HCT116 (cell line): ENCODE results near the gene CPOX. TPM values are rescaled to one million over a fixed set of nuclear protein-coding genes. Genes with fewer than 3 reads are reported as not detected.

Source experiments
- ATAC-seq: fragments of 200-7000 bp; cut with Tn5 transposase; 2 replicates; pipeline ENCODE4 v1.9.1; 2020; ENCODE audit warnings: mild to moderate bottlenecking, moderate library complexity
- Bru-seq: library from RNA; stranded (reverse); fragments of 400-500 nt; gene quantifications from one replicate; lab custom pipeline; 2021; lab: Mats Ljungman, UMichigan
- BruChase-seq, 2 experiments: library from RNA; stranded (reverse); fragments of 400-500 nt; gene quantifications; one replicate each; lab custom pipeline; 2021; lab: Mats Ljungman, UMichigan
- BruUV-seq: library from RNA; stranded (reverse); fragments of 400-500 nt; replicated peaks from 2 replicates; lab custom pipeline; 2021; lab: Mats Ljungman, UMichigan
- CTCF ChIA-PET: fragments of 300-600 bp; sonication (Branson Sonifier 250); formaldehyde crosslinking; loops from one replicate; lab custom pipeline; 2021; ENCODE audit warnings: antibody characterized with exemption; lab: Charles Lee
- POLR2A ChIA-PET: fragments of 300-600, 350-600 bp; sonication (Branson Sonifier 250); formaldehyde crosslinking; loops from one replicate; lab custom pipeline; 2021; ENCODE audit warnings: antibody characterized with exemption; lab: Charles Lee
- RAD21 ChIA-PET, 2 experiments: fragments of 300-600 bp; sonication (Branson Sonifier 250); formaldehyde crosslinking; loops; one replicate each; lab custom pipeline; 2023; ENCODE audit warnings: low total read pairs in 2 of 2; ENCODE audit not compliant: uncharacterized antibody in 2 of 2, unreplicated experiment in 2 of 2, low non-redundant PET in 1 of 2; lab: Charles Lee
- DNase-seq: peaks from one replicate; pipeline ENCODE4 v3.0.0-alpha.2; 2010; ENCODE audit warnings: low read depth, low spot score
- H2AFZ ChIP-seq: fragments of 200-600 bp; shearing (Covaris generic), sonication (generic); 2 replicates; pipeline ENCODE4 v1.6.1; 2017; ENCODE audit warnings: low read depth, mixed run types, mixed read lengths, antibody characterized with exemption, low read length; ENCODE audit not compliant: poor library complexity, severe bottlenecking
- H3K27ac ChIP-seq: 2 replicates; pipeline ENCODE4 v1.5.1; 2012; ENCODE audit warnings: low read depth, low read length
- H3K27me3 ChIP-seq: fragments of 200-600 bp; sonication (generic); 2 replicates; pipeline ENCODE4 v1.6.1; 2016; ENCODE audit warnings: mixed run types, low read length, mixed read lengths; ENCODE audit not compliant: insufficient read depth
- H3K36me3 ChIP-seq, 2 experiments: fragments of 200-500 bp in 1 of 2; fragments of 200-600 bp in 1 of 2; sonication (Bioruptor generic) in 1 of 2; sonication (generic) in 1 of 2; 2 replicates each; pipeline versions ENCODE4 v1.5.1 to v1.6.1; 2014 to 2016; ENCODE audit warnings: low read length in 2 of 2, inconsistent platforms in 1 of 2, mixed read lengths in 1 of 2, mixed run types in 1 of 2; ENCODE audit not compliant: insufficient read depth in 2 of 2, control insufficient read depth in 1 of 2
- H3K4me1 ChIP-seq, 2 experiments: fragments of 200-600 bp in 1 of 2; sonication (generic) in 1 of 2; 2 replicates each; pipeline versions ENCODE4 v1.5.1 to v1.6.1; 2012 to 2017; ENCODE audit warnings: low read length in 2 of 2, inconsistent platforms in 1 of 2, mild to moderate bottlenecking in 1 of 2, mixed read lengths in 1 of 2, mixed run types in 1 of 2, moderate library complexity in 1 of 2; ENCODE audit not compliant: insufficient read depth in 2 of 2, control insufficient read depth in 1 of 2
- H3K4me2 ChIP-seq: fragments of 200-600 bp; sonication (generic); 2 replicates; pipeline ENCODE4 v1.6.1; 2017; ENCODE audit warnings: mixed run types, low read length, mixed read lengths
- H3K4me3 ChIP-seq, 2 experiments: fragments of 200-600 bp in 1 of 2; sonication (generic) in 1 of 2; replicated peaks in 1 of 2; 2 replicates each; pipeline ENCODE4 v1.5.1; 2011 to 2016; ENCODE audit warnings: low read length in 2 of 2, control low read depth in 1 of 2, low read depth in 1 of 2, mild to moderate bottlenecking in 1 of 2, mixed read lengths in 1 of 2, mixed run types in 1 of 2
- H3K79me2 ChIP-seq: fragments of 200-600 bp; sonication (generic); 2 replicates; pipeline ENCODE4 v1.6.1; 2017; ENCODE audit warnings: mild to moderate bottlenecking, mixed run types, low read length, moderate library complexity, mixed read lengths; ENCODE audit not compliant: insufficient read depth
- H3K9ac ChIP-seq: fragments of 200-600 bp; sonication (generic); 2 replicates; pipeline ENCODE4 v1.6.1; 2016; ENCODE audit warnings: low read length, mixed read lengths
- H3K9me2 ChIP-seq: fragments of 200-600 bp; sonication (generic), shearing (Covaris generic); 2 replicates; pipeline ENCODE4 v1.6.1; 2017; ENCODE audit warnings: mixed run types, mild to moderate bottlenecking, moderate library complexity; ENCODE audit not compliant: insufficient read depth
- H3K9me3 ChIP-seq, 2 experiments: fragments of 200-500 bp in 1 of 2; fragments of 200-600 bp in 1 of 2; sonication (Bioruptor generic) in 1 of 2; sonication (generic) in 1 of 2; 2 replicates each; pipeline ENCODE4 v1.6.1; 2014 to 2017; ENCODE audit warnings: low read length in 2 of 2, mixed read lengths in 2 of 2, inconsistent platforms in 1 of 2, low read depth in 1 of 2, mild to moderate bottlenecking in 1 of 2, mixed run types in 1 of 2, moderate library complexity in 1 of 2; ENCODE audit not compliant: control insufficient read depth in 1 of 2, insufficient read depth in 1 of 2
- H4K20me1 ChIP-seq: fragments of 200-600 bp; sonication (generic), shearing (Covaris generic); 2 replicates; pipeline ENCODE4 v1.6.1; 2017; ENCODE audit warnings: mixed run types, mild to moderate bottlenecking, moderate library complexity; ENCODE audit not compliant: insufficient read depth
- CBX3 ChIP-seq: IDR thresholded peaks from 2 replicates; pipeline ENCODE4 v1.6.1; 2012; ENCODE audit warnings: low read depth
- EGR1 ChIP-seq: IDR thresholded peaks from 2 replicates; pipeline ENCODE4 v1.6.1; 2012; ENCODE audit warnings: low read depth
- ELF1 ChIP-seq: IDR thresholded peaks from 2 replicates; pipeline ENCODE4 v1.6.1; 2012; ENCODE audit warnings: low read depth, borderline replicate concordance
- EZH2 ChIP-seq: fragments of 200-600 bp; sonication (generic); IDR thresholded peaks from 2 replicates; pipeline ENCODE4 v1.6.1; 2017; ENCODE audit warnings: antibody characterized with exemption, mixed run types
- JUND ChIP-seq: IDR thresholded peaks from 2 replicates; pipeline ENCODE4 v1.6.1; 2012
- POLR2A ChIP-seq: IDR thresholded peaks from 2 replicates; pipeline ENCODE4 v1.7.0; 2011; ENCODE audit warnings: borderline replicate concordance; ENCODE audit not compliant: insufficient read depth, insufficient read length; ENCODE audit errors: extremely low read depth
- POLR2AphosphoS5 ChIP-seq: IDR thresholded peaks from 2 replicates; pipeline ENCODE4 v1.6.1; 2011; ENCODE audit warnings: mild to moderate bottlenecking, low read depth, low read length, moderate library complexity
- SIN3A ChIP-seq: IDR thresholded peaks from 2 replicates; pipeline ENCODE4 v1.6.1; 2012; ENCODE audit warnings: low read depth
- SP1 ChIP-seq: IDR thresholded peaks from 2 replicates; pipeline ENCODE4 v1.6.1; 2012; ENCODE audit warnings: low read depth
- TCF7L2 ChIP-seq: IDR thresholded peaks from 2 replicates; pipeline ENCODE4 v1.7.0; 2011; ENCODE audit warnings: borderline replicate concordance, inconsistent platforms; ENCODE audit not compliant: insufficient read depth, insufficient read length; ENCODE audit errors: extremely low read depth
- YY1 ChIP-seq: IDR thresholded peaks from 2 replicates; pipeline ENCODE4 v1.6.1; 2011; ENCODE audit warnings: low read length, low read depth, moderate library complexity, mild to moderate bottlenecking; ENCODE audit not compliant: insufficient replicate concordance; ENCODE audit errors: extremely low read depth
- ZFX ChIP-seq: fragments of 450-650 bp; IDR thresholded peaks from 2 replicates; pipeline ENCODE4 v1.6.1; 2017
- intact Hi-C: fragments of 100-400 bp; cut with micrococcal nuclease; formaldehyde crosslinking; loops from 2 replicates; pipeline ENCODE4 v1.10.0; 2022
- long read RNA-seq: library from polyadenylated mRNA; unstranded; transcript quantifications from one replicate; pipeline ENCODE4 v2.0.0, GENCODE V29; 2021; ENCODE audit not compliant: unreplicated experiment
- polyA plus RNA-seq: library from polyadenylated mRNA; unstranded; fragments of >200 nt; gene quantifications from 2 replicates; pipeline ENCODE4 v1.2.1, GENCODE V29; 2012; ENCODE audit warnings: missing spikeins
- total RNA-seq: library from RNA; stranded (reverse); gene quantifications from one replicate; pipeline ENCODE4 v1.2.1, GENCODE V29; 2021; ENCODE audit not compliant: unreplicated experiment
- TF ChIP-seq, protein P1 (sequence below): IDR thresholded peaks from 2 replicates; pipeline ENCODE4 v1.6.1; 2011; ENCODE audit warnings: mild to moderate bottlenecking, low read length, moderate library complexity; ENCODE audit not compliant: insufficient replicate concordance; ENCODE audit errors: extremely low read depth
- TF ChIP-seq, protein P2 (sequence below): IDR thresholded peaks from 2 replicates; pipeline ENCODE4 v1.6.1; 2012; ENCODE audit warnings: low read depth
- TF ChIP-seq, protein P3 (sequence below): IDR thresholded peaks from 2 replicates; pipeline ENCODE4 v1.6.1; 2012

Gene CPOX
- total RNA-seq, result 353 TPM
- polyA plus RNA-seq, result 117 and 129 TPM in 2 replicates
- percentile 98 among the genes with signal in this experiment for Bru-seq, nascent RNA
- percentile 99 among the genes with signal in this experiment for BruChase-seq, experiment 1, labeled RNA remaining after a 6-hour chase
- percentile 99 among the genes with signal in this experiment for BruChase-seq, experiment 2, labeled RNA remaining after a 2-hour chase
- long read RNA-seq, transcript CPOX-201 (7 exons, 2,821 nt), result major isoform, 1,255 of 1,362 reads
- long read RNA-seq, partial matches to known transcripts, result 35 of 1,362 reads
- long read RNA-seq, other reads (novel, unspliced or antisense), result 72 of 1,362 reads

DNA sequence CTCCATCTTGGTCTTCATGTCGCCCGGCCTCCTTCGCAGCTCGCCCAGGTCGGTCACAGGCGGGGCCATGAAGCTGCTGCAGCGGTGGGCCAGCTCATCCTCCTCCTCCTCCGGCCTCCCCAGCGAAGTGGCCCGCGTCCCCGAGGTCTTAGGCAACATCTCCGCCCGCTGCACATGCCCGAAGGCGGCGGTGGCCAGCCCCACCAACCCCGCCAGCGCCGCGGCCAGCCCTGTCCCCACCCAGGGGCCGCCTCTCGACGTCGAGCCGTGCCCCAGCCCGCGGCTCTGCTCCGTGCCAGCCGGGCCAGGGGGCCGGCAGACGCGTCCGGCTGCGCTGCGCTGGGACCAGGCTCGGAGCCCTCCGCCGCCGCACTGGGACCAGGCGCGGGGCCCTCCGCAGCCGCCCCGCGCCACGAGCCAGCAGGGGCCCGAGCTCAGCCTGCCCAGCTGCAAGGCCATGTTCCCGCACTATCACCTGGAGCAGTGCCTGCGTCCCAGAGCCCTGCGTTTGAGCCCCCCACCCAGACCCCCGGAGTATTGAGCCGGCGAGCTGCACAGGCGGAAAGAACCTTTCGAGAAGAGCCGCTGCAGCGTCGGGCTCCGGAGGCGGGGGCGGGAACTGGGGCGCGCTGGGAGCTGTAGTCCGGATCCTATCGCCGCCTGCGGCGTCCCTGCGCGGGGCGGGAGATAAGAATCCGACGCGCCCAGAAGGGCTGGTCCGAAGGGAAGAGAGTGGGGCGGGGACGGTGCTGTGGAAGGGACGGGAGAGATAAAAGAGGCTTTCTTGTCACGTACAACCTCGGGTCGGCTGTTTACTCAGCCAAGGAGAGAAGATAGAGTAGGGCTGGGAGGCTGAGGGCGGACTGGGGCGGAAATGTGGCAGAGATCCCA, at the start of gene CPOX:
Gene CPOX (minus strand): TSS at position 566 of the 891 bp plus-strand sequence. CDS start 107 bp downstream, at position 459.
- Histone ChIP-seq H3K79me2 (peaks cover 53% of the 10 kb centered on the region), H3K9me3 (no peaks in the 10 kb centered on the region), H3K4me3 (peak within 1 kb of the TSS; percentile 77 to 83), H3K36me3 (peaks cover 24 to 34% of the 10 kb centered on the region in 2 experiments), H3K9ac (peak within 1 kb of the TSS; percentile 82), H2AFZ (peak within 1 kb of the TSS; percentile 47), H3K4me1 (peaks cover 48 to 60% of the 10 kb centered on the region in 2 experiments), H3K27ac (peak within 1 kb of the TSS; percentile 93), H3K27me3 (no peaks in the 10 kb centered on the region), H4K20me1 (peaks cover 7% of the 10 kb centered on the region; the same call in 1 of the 2 replicates), H3K9me2 (no peaks in the 10 kb centered on the region), H3K4me2 (peak within 1 kb of the TSS; percentile 87)
- intact Hi-C loops, result no loop called here
- ChIA-PET RAD21 (interaction anchor here in 1 of 2 experiments (0.7 kb wide), 1 partner anchor 30 kb away, joined by 3 read pairs; no protein-coding TSS in a partner anchor), POLR2A (interaction anchor here (0.8 to 2.5 kb wide), 9 partner anchors 9 to 224 kb away, joined by 3 to 12 read pairs (median 4); partner anchors contain the start of gene CLDND1), CTCF (interaction anchor here (0.6 to 4.4 kb wide), 6 partner anchors 8 to 231 kb away, joined by 3 to 24 read pairs (median 4); no protein-coding TSS in a partner anchor)
- ATAC-seq, result peak; percentile 96
- DNase-seq, result peak; percentile 89
- peak; percentile 90 for TF ChIP-seq POLR2AphosphoS5
- TF ChIP-seq, protein P1, sequence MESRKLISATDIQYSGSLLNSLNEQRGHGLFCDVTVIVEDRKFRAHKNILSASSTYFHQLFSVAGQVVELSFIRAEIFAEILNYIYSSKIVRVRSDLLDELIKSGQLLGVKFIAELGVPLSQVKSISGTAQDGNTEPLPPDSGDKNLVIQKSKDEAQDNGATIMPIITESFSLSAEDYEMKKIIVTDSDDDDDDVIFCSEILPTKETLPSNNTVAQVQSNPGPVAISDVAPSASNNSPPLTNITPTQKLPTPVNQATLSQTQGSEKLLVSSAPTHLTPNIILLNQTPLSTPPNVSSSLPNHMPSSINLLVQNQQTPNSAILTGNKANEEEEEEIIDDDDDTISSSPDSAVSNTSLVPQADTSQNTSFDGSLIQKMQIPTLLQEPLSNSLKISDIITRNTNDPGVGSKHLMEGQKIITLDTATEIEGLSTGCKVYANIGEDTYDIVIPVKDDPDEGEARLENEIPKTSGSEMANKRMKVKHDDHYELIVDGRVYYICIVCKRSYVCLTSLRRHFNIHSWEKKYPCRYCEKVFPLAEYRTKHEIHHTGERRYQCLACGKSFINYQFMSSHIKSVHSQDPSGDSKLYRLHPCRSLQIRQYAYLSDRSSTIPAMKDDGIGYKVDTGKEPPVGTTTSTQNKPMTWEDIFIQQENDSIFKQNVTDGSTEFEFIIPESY, result peak; percentile 71
- TF ChIP-seq ZFX, result peak; percentile 87
- TF ChIP-seq SIN3A, result peak; percentile 80
- peak; percentile 92 for TF ChIP-seq TCF7L2
- no peak for TF ChIP-seq EZH2
- peak; percentile 87 for TF ChIP-seq CBX3
- peak; percentile 82 for TF ChIP-seq POLR2A
- TF ChIP-seq EGR1, result peak; percentile 99
- TF ChIP-seq JUND, result 0 out of 2 replicates have a peak, but pooled peaks have one; percentile 35
- peak; percentile 64 for TF ChIP-seq SP1
- TF ChIP-seq, protein P2, sequence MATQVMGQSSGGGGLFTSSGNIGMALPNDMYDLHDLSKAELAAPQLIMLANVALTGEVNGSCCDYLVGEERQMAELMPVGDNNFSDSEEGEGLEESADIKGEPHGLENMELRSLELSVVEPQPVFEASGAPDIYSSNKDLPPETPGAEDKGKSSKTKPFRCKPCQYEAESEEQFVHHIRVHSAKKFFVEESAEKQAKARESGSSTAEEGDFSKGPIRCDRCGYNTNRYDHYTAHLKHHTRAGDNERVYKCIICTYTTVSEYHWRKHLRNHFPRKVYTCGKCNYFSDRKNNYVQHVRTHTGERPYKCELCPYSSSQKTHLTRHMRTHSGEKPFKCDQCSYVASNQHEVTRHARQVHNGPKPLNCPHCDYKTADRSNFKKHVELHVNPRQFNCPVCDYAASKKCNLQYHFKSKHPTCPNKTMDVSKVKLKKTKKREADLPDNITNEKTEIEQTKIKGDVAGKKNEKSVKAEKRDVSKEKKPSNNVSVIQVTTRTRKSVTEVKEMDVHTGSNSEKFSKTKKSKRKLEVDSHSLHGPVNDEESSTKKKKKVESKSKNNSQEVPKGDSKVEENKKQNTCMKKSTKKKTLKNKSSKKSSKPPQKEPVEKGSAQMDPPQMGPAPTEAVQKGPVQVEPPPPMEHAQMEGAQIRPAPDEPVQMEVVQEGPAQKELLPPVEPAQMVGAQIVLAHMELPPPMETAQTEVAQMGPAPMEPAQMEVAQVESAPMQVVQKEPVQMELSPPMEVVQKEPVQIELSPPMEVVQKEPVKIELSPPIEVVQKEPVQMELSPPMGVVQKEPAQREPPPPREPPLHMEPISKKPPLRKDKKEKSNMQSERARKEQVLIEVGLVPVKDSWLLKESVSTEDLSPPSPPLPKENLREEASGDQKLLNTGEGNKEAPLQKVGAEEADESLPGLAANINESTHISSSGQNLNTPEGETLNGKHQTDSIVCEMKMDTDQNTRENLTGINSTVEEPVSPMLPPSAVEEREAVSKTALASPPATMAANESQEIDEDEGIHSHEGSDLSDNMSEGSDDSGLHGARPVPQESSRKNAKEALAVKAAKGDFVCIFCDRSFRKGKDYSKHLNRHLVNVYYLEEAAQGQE, result no peak
- TF ChIP-seq ELF1, result peak; percentile 69
- TF ChIP-seq, protein P3, sequence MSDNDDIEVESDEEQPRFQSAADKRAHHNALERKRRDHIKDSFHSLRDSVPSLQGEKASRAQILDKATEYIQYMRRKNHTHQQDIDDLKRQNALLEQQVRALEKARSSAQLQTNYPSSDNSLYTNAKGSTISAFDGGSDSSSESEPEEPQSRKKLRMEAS, result peak; percentile 68; the same call in 1 of the 2 replicates
- TF ChIP-seq YY1, result no peak
- no TSS peak for BruUV-seq
